Keratinocyte (primary cell): Measurements from ENCODE around the gene CRYBA2.
A peak's percentile ranks its signal among the peaks of the same experiment; 100 is the strongest.

Experiments
- EZH2 ChIP-seq: IDR thresholded peaks from one replicate; pipeline ENCODE4 v1.6.1; 2012; ENCODE audit warnings: inconsistent platforms, mild to moderate bottlenecking, low read length, moderate library complexity
- TF ChIP-seq, protein P1 (sequence below), 3 experiments: IDR thresholded peaks in 1 of 3; conservative IDR thresholded peaks in 1 of 3; optimal IDR thresholded peaks in 1 of 3; 2 replicates in 2 of 3; 3 replicates in 1 of 3; pipeline versions ENCODE3 to v1.5.1; 2011; ENCODE audit warnings: low read length in 3 of 3, mild to moderate bottlenecking in 3 of 3, moderate library complexity in 2 of 3, control low read depth in 1 of 3, inconsistent platforms in 1 of 3; ENCODE audit not compliant: insufficient read depth in 2 of 3; ENCODE audit errors: extremely low read depth in 1 of 3

DNA sequence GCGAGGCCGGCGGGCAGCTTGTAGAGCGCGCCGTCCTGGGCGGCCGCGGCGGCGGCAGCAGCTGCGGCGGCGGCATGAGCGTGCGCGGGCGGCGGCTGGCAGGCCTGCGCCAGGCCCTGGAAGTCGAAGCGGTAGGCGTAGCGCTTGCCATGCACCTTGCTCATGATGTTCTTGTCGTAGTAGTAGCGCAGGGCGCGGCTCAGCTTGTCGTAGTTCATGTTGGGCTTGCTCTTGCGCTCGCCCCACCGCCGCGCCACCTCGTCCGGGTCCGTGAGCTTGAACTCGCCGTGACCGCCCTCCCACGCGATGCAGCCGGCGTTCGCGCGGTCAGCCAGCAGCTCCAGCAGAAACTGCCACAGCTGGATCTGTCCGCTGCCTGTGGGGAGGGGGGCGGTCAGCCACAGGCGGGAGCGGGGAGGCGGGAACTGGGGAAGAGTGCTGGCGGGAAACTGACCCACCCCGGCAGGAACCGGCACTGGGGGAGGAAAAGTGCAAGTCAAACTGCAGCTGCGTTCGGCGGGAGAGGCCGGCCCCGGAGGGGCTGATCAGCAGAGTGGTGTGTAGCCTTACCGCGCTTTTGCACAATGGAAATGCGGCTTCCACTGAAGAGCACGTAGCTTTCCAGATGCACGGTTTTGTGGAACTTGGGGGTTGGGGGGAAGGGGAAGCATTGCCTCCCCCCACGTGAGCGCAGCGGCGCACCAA, 11.2 kb downstream of the CRYBA2 start:
- TF ChIP-seq, protein P1, sequence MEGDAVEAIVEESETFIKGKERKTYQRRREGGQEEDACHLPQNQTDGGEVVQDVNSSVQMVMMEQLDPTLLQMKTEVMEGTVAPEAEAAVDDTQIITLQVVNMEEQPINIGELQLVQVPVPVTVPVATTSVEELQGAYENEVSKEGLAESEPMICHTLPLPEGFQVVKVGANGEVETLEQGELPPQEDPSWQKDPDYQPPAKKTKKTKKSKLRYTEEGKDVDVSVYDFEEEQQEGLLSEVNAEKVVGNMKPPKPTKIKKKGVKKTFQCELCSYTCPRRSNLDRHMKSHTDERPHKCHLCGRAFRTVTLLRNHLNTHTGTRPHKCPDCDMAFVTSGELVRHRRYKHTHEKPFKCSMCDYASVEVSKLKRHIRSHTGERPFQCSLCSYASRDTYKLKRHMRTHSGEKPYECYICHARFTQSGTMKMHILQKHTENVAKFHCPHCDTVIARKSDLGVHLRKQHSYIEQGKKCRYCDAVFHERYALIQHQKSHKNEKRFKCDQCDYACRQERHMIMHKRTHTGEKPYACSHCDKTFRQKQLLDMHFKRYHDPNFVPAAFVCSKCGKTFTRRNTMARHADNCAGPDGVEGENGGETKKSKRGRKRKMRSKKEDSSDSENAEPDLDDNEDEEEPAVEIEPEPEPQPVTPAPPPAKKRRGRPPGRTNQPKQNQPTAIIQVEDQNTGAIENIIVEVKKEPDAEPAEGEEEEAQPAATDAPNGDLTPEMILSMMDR (optimal IDR thresholded peaks at IDR 0.05 in 1 of 3, IDR thresholded peaks at IDR 0.05 in 1 of 3, conservative IDR thresholded peaks at IDR 0.05 in 1 of 3; ENCODE audit: extremely low read depth in 1 of 3, insufficient read depth in 2 of 3, low read length in 3 of 3) = no peak
- peak; percentile 98 for TF ChIP-seq EZH2
